Natural killer cell (primary cell): Measurements from ENCODE around the gene PAQR5. TPM values are rescaled to one million over a fixed set of nuclear protein-coding genes. Genes with fewer than 3 reads are reported as not detected.
"Not testable (repeated sequence)": the region's sequence is repeated elsewhere in the genome, so short reads cannot be mapped to it uniquely, and the experiment has no call there.

ENCODE experiments used
- ATAC-seq, 3 donors: fragments of 150-1000 bp in 2 of 3; fragments of 200-7000 bp in 1 of 3; cut with Tn5 transposase; 1 replicate in 1 of 3; 2 replicates in 2 of 3; pipeline ENCODE4 v1.10.0; 2021; ENCODE audit warnings: mild to moderate bottlenecking in 2 of 3, moderate library complexity in 2 of 3
- DNase-seq, 2 donors: peaks; one replicate each; pipeline versions ENCODE4 v3.0.0 to v3.0.0-alpha.2; 2013 to 2021; ENCODE audit warnings: mixed read lengths in 1 of 2
- H3K27ac ChIP-seq: one replicate; pipeline ENCODE4 v1.5.1; 2013; ENCODE audit warnings: mild to moderate bottlenecking, low read length
- H3K27me3 ChIP-seq: one replicate; pipeline ENCODE4 v1.6.1; 2013; ENCODE audit warnings: low read length; ENCODE audit not compliant: control insufficient read depth, insufficient read depth
- H3K36me3 ChIP-seq: one replicate; pipeline ENCODE4 v1.6.1; 2013; ENCODE audit warnings: low read length; ENCODE audit not compliant: control insufficient read depth, insufficient read depth
- H3K4me1 ChIP-seq: one replicate; pipeline ENCODE4 v1.6.1; 2013; ENCODE audit warnings: low read length; ENCODE audit not compliant: control insufficient read depth, insufficient read depth
- H3K4me3 ChIP-seq: one replicate; pipeline ENCODE4 v1.5.1; 2013; ENCODE audit warnings: low read length
- H3K9me3 ChIP-seq: one replicate; pipeline ENCODE4 v1.6.1; 2013; ENCODE audit warnings: low read length; ENCODE audit not compliant: control insufficient read depth, insufficient read depth
- H3K27ac Mint-ChIP-seq, 2 donors: one replicate each; pipeline ENCODE4 v1.8.0; 2022; ENCODE audit warnings: mild to moderate bottlenecking in 2 of 2, mixed read lengths in 2 of 2, moderate library complexity in 1 of 2
- H3K27me3 Mint-ChIP-seq, 2 donors: one replicate each; pipeline ENCODE4 v1.8.0; 2022; ENCODE audit warnings: low read depth in 2 of 2, mixed read lengths in 2 of 2
- H3K36me3 Mint-ChIP-seq: one replicate; pipeline ENCODE4 v1.8.0; 2022; ENCODE audit warnings: mixed read lengths
- H3K4me1 Mint-ChIP-seq, 2 donors: one replicate each; pipeline ENCODE4 v1.8.0; 2022; ENCODE audit warnings: mixed read lengths in 2 of 2
- H3K4me3 Mint-ChIP-seq: one replicate; pipeline ENCODE4 v1.8.0; 2022; ENCODE audit warnings: mild to moderate bottlenecking, moderate library complexity, mixed read lengths
- H3K9me3 Mint-ChIP-seq, 2 donors: one replicate each; pipeline ENCODE4 v1.8.0; 2022; ENCODE audit warnings: mixed read lengths in 2 of 2
- CTCF ChIP-seq: fragments of 200-600 bp; IDR thresholded peaks from one replicate; pipeline ENCODE4 v1.8.0; 2022; ENCODE audit warnings: antibody characterized with exemption
- WGBS: methylation state at CpG from one replicate; pipeline ENCODE4 v1.1.7; 2013; ENCODE audit warnings: missing lambda C conversion rate; ENCODE audit not compliant: insufficient coverage; 5-methylcytosine and 5-hydroxymethylcytosine counted together
- intact Hi-C: fragments of 100-400 bp; cut with micrococcal nuclease; formaldehyde crosslinking; loops from one replicate; pipeline ENCODE4 v1.14.2; 2022
- total RNA-seq, 4 donors: library from RNA; stranded (reverse); fragments of 120-200 nt in 1 of 4; gene quantifications; one replicate each; pipeline versions ENCODE4 v1.2.3 to v1.2.4, GENCODE V29; 2013 to 2022

PAQR5 gene
- total RNA-seq, 3 donors from 2014 or later (not counting 1 experiment from before 2014, with no cell fraction given), result 0.40 to 1.1 (median 0.59) TPM

GRCh38 chr15:69299943-69300588, 1.4 kb downstream of the PAQR5 start:
- Histone ChIP-seq H3K27ac (no peak overlapping the region), H3K4me3 (no peak overlapping the region), H3K27me3 (peaks cover 20% of the 10 kb centered on the region), H3K9me3 (no peaks in the 10 kb centered on the region), H3K4me1 (peaks cover 11% of the 10 kb centered on the region), H3K36me3 (no peaks in the 10 kb centered on the region)
- Mint-ChIP-seq H3K4me1 (peaks cover 10% of the 10 kb centered on the region in 2 donors), H3K27ac (no peak overlapping the region), H3K36me3 (no peaks in the 10 kb centered on the region), H3K27me3 (peaks cover 24 to 26% of the 10 kb centered on the region in 2 donors), H3K9me3 (no peaks in the 10 kb centered on the region), H3K4me3 (no peak overlapping the region)
- no peak for ATAC-seq
- intact Hi-C loops, result no loop called here
- WGBS, result 80% methylated on average over 9 of the region's 9 CpGs
- TF ChIP-seq CTCF, result no peak
- DNase-seq, result no peak

GRCh38 chr15:69301101-69301500, 2.4 kb downstream of the PAQR5 start:
- Mint-ChIP-seq H3K27me3 (peaks cover 24 to 26% of the 10 kb centered on the region in 2 donors), H3K4me1 (peaks cover 10% of the 10 kb centered on the region in 2 donors), H3K4me3 (peak overlapping the region; percentile 55)

DNA sequence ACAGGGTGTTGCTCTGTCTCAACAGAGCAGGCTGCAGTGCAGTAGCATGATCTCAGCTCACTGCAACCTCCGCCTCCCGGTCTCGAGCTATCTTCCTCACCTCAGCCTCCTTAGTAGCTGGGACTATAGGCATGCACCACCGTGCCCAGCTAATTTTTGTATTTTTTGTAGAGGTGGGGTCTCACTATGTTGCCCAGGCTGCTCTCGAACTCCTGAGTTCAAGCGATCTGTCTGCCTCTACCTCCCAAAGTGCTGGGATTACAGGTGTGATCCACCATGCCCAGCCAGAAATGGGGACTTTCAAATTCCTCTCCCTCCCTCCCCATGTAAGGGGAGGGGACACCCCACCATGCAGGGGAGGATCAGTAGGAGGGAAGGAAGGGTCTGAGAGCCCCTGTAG, 3.4 kb downstream of the PAQR5 start:
- H3K27me3 Mint-ChIP-seq, result peaks cover 22 to 24% of the 10 kb centered on the region in 2 donors
- intact Hi-C loops, result not testable (repeated sequence)

More at GRCh38 chr15:69301101-69301500, 2.4 kb downstream of the PAQR5 start:
- intact Hi-C loops, H3K27ac ChIP-seq, H3K9me3 ChIP-seq, H3K4me3 ChIP-seq, H3K36me3 ChIP-seq, ATAC-seq, H3K27ac Mint-ChIP-seq, H3K9me3 Mint-ChIP-seq, H3K36me3 Mint-ChIP-seq, DNase-seq: not testable (repeated sequence)
- Histone ChIP-seq H3K27me3 (peaks cover 20% of the 10 kb centered on the region), H3K4me1 (peaks cover 11% of the 10 kb centered on the region)
- 81% methylated on average over 5 of the region's 8 CpGs for WGBS

GRCh38 chr15:69302929-69303328, 4.2 kb downstream of the PAQR5 start:
- 78% methylated on average over 3 of the region's 3 CpGs for WGBS

More for the DNA sequence above, 3.4 kb downstream of the PAQR5 start:
- H3K36me3 ChIP-seq, H3K27ac ChIP-seq, DNase-seq, H3K4me3 ChIP-seq, H3K36me3 Mint-ChIP-seq, H3K9me3 Mint-ChIP-seq, H3K9me3 ChIP-seq, H3K4me3 Mint-ChIP-seq, ATAC-seq, H3K27ac Mint-ChIP-seq: not testable (repeated sequence)
- 91% methylated on average over 5 of the region's 6 CpGs for WGBS
- peaks cover 20% of the 10 kb centered on the region for H3K27me3 ChIP-seq
- H3K4me1 ChIP-seq, result peaks cover 11% of the 10 kb centered on the region
- H3K4me1 Mint-ChIP-seq, result peaks cover 10% of the 10 kb centered on the region in 2 donors

More at GRCh38 chr15:69302929-69303328, 4.2 kb downstream of the PAQR5 start:
- Mint-ChIP-seq H3K9me3 (no peaks in the 10 kb centered on the region), H3K36me3 (no peaks in the 10 kb centered on the region), H3K4me3 (no peak overlapping the region), H3K27ac (no peak overlapping the region), H3K27me3 (peaks cover 18 to 25% of the 10 kb centered on the region in 2 donors), H3K4me1 (peaks cover 10% of the 10 kb centered on the region in 2 donors)
- DNase-seq, result no peak
- no peak for ATAC-seq
- intact Hi-C loops, result no loop called here
- H3K36me3 ChIP-seq, result no peaks in the 10 kb centered on the region
- peaks cover 11% of the 10 kb centered on the region for H3K4me1 ChIP-seq
- no peak overlapping the region for H3K27ac ChIP-seq
- H3K9me3 ChIP-seq, result no peaks in the 10 kb centered on the region
- TF ChIP-seq CTCF, result no peak
- no peak overlapping the region for H3K4me3 ChIP-seq
- peaks cover 20% of the 10 kb centered on the region for H3K27me3 ChIP-seq
